ENCODE measurements around the gene AHCYL1.

The AHCYL1 gene

DNA sequence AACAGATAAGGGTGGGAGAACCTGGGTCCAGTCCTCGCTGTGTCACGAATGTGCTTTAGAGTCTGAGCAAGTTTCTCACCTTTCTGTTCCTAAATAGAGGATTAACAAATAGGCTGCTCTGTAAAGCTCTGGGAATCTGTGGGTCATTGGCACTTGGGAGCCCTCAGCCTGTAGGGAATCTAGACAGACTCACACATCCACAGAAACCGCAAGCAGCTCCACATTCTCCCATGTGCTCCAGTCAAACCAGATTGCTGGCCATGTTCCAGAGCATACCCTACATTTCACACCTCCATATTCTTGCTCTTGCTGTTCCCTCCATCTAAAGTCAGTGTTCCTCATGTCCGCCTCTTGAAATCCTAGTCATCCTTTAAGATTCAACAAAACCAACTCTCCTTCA lies 7.8 kb upstream of the AHCYL1 start:
- peak overlapping the region; percentile 65 for H3K4me3 ChIP-seq (ENCODE audit: low read length)
- peak overlapping the region; percentile 80 for H3K9ac ChIP-seq (ENCODE audit: low read length)
- no peaks in the 10 kb centered on the region for H3K36me3 ChIP-seq (ENCODE audit: control insufficient read depth, insufficient read depth, low read length, severe bottlenecking)
- H3K4me1 ChIP-seq (ENCODE audit: control insufficient read depth, insufficient read depth, low read length) = peaks cover 65% of the 10 kb centered on the region
- H3K9me3 ChIP-seq (ENCODE audit: control insufficient read depth, low read length) = no peaks in the 10 kb centered on the region
- no peaks in the 10 kb centered on the region for H3K27me3 ChIP-seq (replicated peaks; ENCODE audit: control insufficient read depth, insufficient read depth, low read length)
- no peak for DNase-seq (ENCODE audit: low read depth)

DNA sequence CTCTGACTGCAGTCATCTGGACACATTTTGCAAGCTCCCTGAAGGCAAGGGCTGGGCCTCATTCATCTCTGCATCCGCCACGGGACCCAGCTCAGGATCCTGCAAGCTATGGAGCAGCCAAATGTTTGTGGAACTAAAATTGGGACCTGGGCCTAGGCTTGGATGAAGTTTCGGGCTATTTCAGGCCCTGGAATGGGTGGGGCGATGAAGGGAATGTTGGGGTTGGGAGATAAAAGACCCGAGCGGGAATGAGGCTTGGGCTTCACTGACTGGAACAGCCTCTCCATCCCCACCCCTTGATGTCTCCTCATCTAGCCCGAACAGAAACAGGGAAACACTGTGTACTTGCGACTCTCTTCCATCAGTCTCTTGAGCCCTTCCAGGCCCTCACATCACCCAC lies 7.3 kb upstream of the AHCYL1 start:
- no peaks in the 10 kb centered on the region for H3K36me3 ChIP-seq (ENCODE audit: control insufficient read depth, insufficient read depth, low read length, severe bottlenecking)
- DNase-seq (ENCODE audit: low read depth) = no peak
- H3K9me3 ChIP-seq (ENCODE audit: control insufficient read depth, low read length) = no peaks in the 10 kb centered on the region
- peaks cover 70% of the 10 kb centered on the region for H3K4me1 ChIP-seq (ENCODE audit: control insufficient read depth, insufficient read depth, low read length)
- no peaks in the 10 kb centered on the region for H3K27me3 ChIP-seq (replicated peaks; ENCODE audit: control insufficient read depth, insufficient read depth, low read length)
- peak overlapping the region; percentile 65 for H3K4me3 ChIP-seq (ENCODE audit: low read length)
- peak overlapping the region; percentile 80 for H3K9ac ChIP-seq (ENCODE audit: low read length)

DNA sequence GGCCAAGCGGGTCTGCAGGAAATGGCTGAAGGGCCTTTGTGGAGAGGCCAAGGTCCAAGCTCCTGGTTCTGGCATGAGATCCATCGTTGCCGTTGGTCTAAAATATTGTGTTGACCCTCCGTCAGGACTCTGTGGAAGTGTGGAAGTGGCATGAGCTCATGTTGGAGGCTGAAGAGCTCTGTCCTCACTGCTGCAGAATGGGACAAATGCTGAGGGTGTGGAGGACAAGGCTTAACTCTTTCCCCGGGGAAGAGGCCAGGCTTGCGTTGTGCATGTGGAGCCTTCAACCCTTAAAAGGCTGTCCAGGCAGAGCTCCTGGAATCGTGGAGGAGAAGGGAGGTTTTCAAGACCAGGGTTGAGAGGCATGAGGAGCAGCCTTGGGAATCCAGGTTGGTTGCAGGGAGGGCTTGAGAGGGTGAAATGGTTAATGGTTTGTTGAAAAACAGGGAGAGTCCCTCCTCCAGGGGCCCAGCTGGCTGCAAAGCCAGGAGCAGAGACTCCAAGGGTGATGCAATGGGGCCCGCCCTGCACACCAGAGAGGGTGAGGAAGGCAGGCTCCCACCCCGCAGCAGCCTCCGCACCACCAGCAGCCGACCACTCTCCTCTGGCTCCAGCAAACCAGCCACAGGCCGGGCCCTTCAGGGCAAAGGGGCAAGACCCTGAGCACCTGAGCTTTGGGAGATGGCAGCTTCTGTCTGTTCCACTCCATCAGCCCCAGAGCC lies 6.7 kb upstream of the AHCYL1 start:
- Histone ChIP-seq H3K36me3 (ENCODE audit: control insufficient read depth, insufficient read depth, low read length, severe bottlenecking) (no peaks in the 10 kb centered on the region), H3K9me3 (ENCODE audit: control insufficient read depth, low read length) (no peaks in the 10 kb centered on the region)

DNA sequence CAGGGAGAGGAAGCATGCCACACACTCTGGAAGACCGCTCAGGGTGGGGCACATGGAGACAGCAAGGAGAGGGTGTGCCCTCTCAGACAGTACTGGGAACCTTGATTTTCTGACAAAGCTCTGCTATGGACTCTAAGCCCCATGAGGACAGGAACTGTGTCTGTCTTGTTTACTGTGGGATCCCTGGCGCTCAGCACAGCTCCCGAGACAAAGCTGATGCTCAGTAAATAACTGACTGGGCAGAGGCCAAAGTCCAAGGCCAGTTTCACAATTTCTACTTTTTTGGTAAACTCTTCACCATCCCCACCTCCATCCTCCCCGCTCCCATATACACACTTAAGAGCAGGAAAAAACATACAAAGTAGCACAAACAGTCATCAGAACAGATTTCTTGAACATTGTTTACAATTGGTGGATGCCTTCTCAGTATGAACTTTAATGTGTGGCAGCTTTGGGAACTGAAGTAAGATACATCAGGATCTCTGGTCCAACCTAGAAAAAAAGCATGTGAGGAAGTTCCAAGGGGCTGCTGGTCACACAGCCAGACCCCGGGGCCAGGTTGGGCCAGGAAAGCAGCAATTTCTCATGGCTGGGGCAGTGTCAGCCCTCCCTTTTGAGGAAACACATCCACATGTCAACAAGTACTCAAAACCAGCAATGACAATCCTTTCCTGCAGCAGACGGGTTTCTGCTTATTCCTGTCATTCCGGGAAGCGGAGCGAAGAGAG lies 5.6 kb upstream of the AHCYL1 start:
- peak; percentile 25 for DNase-seq (ENCODE audit: low read depth)
- H3K4me3 ChIP-seq (ENCODE audit: low read length) = peak overlapping the region; percentile 6
- no peaks in the 10 kb centered on the region for H3K27me3 ChIP-seq (replicated peaks; ENCODE audit: control insufficient read depth, insufficient read depth, low read length)
- H3K9me3 ChIP-seq (ENCODE audit: control insufficient read depth, low read length) = no peaks in the 10 kb centered on the region
- H3K4me1 ChIP-seq (ENCODE audit: control insufficient read depth, insufficient read depth, low read length) = peaks cover 87% of the 10 kb centered on the region
- no peaks in the 10 kb centered on the region for H3K36me3 ChIP-seq (ENCODE audit: control insufficient read depth, insufficient read depth, low read length, severe bottlenecking)
- peak overlapping the region; percentile 80 for H3K9ac ChIP-seq (ENCODE audit: low read length)

More for the DNA sequence above, 6.7 kb upstream of the AHCYL1 start:
- peak overlapping the region; percentile 80 for H3K9ac ChIP-seq (ENCODE audit: low read length)
- DNase-seq (ENCODE audit: low read depth) = peak; percentile 46
- H3K4me3 ChIP-seq (ENCODE audit: low read length) = peak overlapping the region; percentile 65
- H3K27me3 ChIP-seq (replicated peaks; ENCODE audit: control insufficient read depth, insufficient read depth, low read length) = no peaks in the 10 kb centered on the region
- peaks cover 76% of the 10 kb centered on the region for H3K4me1 ChIP-seq (ENCODE audit: control insufficient read depth, insufficient read depth, low read length)

DNA sequence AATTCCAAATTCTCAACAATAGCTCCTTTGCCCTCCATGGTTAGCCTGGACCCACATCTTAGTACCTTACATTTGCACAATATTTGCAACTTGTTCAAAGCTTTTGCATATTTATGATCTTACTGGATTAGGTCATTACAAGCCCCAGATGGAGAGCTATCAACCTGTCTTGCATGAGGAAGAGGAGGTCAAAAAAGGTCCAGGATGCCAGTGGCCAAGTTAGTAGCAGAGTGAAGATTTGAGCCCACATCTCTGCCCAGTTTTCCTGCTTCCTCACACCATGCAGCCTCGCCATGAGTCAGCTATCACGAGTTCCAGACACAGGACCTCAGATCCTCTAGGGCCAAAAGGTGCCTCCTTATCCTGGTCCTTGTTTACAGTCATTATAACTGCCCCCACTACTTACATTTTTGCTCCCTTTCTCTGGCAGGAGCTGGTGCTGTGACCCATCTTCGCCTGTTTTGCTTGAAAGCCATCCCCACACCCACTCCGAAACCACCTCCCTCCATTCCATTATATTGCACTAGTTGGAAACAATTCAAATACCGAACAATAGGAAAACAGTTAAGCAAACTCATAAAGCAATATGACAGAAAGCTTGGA lies 5.0 kb upstream of the AHCYL1 start:
- DNase-seq (ENCODE audit: low read depth) = peak; percentile 55
- Histone ChIP-seq H3K9ac (ENCODE audit: low read length) (peak overlapping the region; percentile 80), H3K27me3 (replicated peaks; ENCODE audit: control insufficient read depth, insufficient read depth, low read length) (no peaks in the 10 kb centered on the region), H3K36me3 (ENCODE audit: control insufficient read depth, insufficient read depth, low read length, severe bottlenecking) (no peaks in the 10 kb centered on the region), H3K4me1 (ENCODE audit: control insufficient read depth, insufficient read depth, low read length) (peaks cover 91% of the 10 kb centered on the region), H3K4me3 (ENCODE audit: low read length) (peak overlapping the region; percentile 6), H3K9me3 (ENCODE audit: control insufficient read depth, low read length) (no peaks in the 10 kb centered on the region)

DNA sequence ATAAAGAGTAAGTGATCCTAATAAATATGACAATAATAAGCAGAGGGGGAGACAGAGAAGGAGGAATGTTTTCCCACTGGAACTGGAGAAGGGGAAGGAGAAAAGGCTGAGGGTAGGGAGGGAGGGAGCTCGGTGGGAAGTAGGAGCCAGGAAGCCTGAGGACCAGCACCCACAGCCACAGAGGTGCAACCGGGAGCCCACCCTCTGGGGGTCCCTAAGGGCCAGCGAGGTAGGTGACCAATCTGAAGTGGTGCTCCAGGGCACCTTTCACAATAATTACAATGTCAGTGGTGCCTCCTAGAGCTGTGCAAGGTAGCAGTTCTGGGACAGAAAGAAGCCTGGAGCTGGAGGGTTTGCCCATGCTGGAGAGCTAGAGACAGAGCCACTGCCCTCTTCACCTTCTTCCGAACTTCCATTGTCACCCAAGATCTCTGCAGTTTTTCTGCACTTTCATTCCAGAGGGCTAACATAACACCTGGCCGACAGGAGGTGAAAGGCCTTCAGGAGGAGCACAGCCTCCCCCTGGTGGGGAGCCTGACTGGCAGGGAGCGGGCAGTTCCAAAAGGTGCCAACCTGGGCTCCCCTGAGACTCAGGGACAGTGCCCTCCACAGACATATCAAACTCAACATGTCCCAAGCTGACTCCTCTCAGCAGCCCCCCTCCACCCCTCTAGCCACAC lies 4.1 kb upstream of the AHCYL1 start:
- H3K9ac ChIP-seq (ENCODE audit: low read length) = peak overlapping the region; percentile 80
- H3K4me3 ChIP-seq (ENCODE audit: low read length) = peak overlapping the region; percentile 6
- no peak for DNase-seq (ENCODE audit: low read depth)
- no peaks in the 10 kb centered on the region for H3K27me3 ChIP-seq (replicated peaks; ENCODE audit: control insufficient read depth, insufficient read depth, low read length)
- H3K36me3 ChIP-seq (ENCODE audit: control insufficient read depth, insufficient read depth, low read length, severe bottlenecking) = no peaks in the 10 kb centered on the region
- peaks cover 83% of the 10 kb centered on the region for H3K4me1 ChIP-seq (ENCODE audit: control insufficient read depth, insufficient read depth, low read length)
- no peaks in the 10 kb centered on the region for H3K9me3 ChIP-seq (ENCODE audit: control insufficient read depth, low read length)

DNA sequence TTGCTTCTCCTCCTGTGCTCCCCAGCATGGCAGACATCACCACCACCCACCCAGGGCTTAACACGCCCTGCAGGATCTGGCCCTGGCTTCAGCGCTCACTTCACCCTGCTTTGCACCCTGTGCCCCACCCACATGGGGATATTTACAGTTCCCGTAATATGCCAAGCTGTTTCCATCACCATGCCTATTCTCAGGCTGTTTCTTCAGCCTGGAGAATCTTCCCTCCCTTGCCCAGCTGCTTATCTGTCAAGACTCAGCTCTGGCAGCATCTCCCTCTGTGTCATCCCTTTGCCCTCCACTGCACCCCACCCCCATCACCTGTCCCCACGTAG lies 3.6 kb upstream of the AHCYL1 start:
- no peak for DNase-seq (ENCODE audit: low read depth)
- H3K36me3 ChIP-seq (ENCODE audit: control insufficient read depth, insufficient read depth, low read length, severe bottlenecking) = no peaks in the 10 kb centered on the region
- no peak overlapping the region for H3K4me3 ChIP-seq (ENCODE audit: low read length)
- no peaks in the 10 kb centered on the region for H3K27me3 ChIP-seq (replicated peaks; ENCODE audit: control insufficient read depth, insufficient read depth, low read length)
- H3K4me1 ChIP-seq (ENCODE audit: control insufficient read depth, insufficient read depth, low read length) = peaks cover 83% of the 10 kb centered on the region
- no peaks in the 10 kb centered on the region for H3K9me3 ChIP-seq (ENCODE audit: control insufficient read depth, low read length)
- H3K9ac ChIP-seq (ENCODE audit: low read length) = peak overlapping the region; percentile 80

DNA sequence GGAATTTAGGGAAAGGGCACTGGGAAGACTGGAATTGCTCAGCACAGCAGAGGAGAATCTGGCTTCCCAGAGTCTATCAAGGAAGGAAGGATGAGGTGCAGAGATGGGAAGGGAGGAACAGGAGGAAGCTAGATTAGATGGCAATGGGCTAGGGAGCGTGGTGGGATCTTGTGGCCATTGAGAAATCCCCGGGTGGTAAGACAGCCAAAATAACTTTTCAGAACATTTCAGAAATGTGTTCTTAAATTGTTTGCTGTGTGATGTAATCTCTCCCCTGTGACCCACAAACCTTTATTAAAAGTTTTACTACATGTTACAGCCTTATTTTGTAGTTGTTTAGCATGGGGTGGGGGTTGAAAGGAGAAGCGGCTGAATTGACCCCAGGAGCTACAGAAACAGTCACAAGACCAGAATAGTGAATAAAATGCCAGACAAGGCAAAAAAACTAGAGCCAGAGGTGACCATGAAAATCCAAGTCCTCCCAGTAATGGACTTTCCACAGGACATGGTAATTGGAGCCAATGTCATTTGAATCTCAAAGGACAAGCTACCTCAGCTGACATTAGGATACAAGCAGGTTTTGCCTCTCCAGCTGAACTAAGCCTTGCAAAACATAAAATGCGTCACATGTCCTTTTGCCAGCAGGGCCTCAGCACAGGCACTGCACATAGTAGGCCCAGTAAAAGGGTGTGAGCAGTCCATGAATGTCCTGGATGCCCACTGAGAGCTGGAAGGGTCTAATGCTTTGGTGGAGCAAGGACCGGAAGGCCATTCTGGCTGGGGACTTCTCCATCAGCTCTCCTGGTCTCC lies 980 bp upstream of the AHCYL1 start:
- peak overlapping the region; percentile 90 for H3K4me3 ChIP-seq (ENCODE audit: low read length)
- H3K4me1 ChIP-seq (ENCODE audit: control insufficient read depth, insufficient read depth, low read length) = peaks cover 83% of the 10 kb centered on the region
- no peaks in the 10 kb centered on the region for H3K27me3 ChIP-seq (replicated peaks; ENCODE audit: control insufficient read depth, insufficient read depth, low read length)
- H3K36me3 ChIP-seq (ENCODE audit: control insufficient read depth, insufficient read depth, low read length, severe bottlenecking) = peaks cover 5% of the 10 kb centered on the region
- peak; percentile 66 for DNase-seq (ENCODE audit: low read depth)
- H3K9ac ChIP-seq (ENCODE audit: low read length) = peak overlapping the region; percentile 95
- H3K9me3 ChIP-seq (ENCODE audit: control insufficient read depth, low read length) = no peaks in the 10 kb centered on the region

DNA sequence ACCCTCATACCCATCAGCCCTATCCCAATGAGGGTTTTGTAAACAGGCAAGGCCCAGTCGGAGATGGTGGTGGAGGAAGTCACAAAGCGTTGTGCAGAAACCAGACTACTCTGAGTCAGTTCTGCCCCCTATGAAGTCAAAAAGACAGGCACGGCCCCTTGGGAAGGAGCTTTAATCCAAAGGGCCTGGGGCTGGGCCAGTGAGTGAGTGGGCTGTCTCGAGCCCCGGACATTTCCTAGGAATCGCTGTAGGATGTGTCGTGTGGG lies 442 bp upstream of the AHCYL1 start:
- H3K4me1 ChIP-seq (ENCODE audit: control insufficient read depth, insufficient read depth, low read length) = peaks cover 78% of the 10 kb centered on the region
- no peaks in the 10 kb centered on the region for H3K9me3 ChIP-seq (ENCODE audit: control insufficient read depth, low read length)
- peaks cover 7% of the 10 kb centered on the region for H3K36me3 ChIP-seq (ENCODE audit: control insufficient read depth, insufficient read depth, low read length, severe bottlenecking)
- DNase-seq (ENCODE audit: low read depth) = no peak
- H3K27me3 ChIP-seq (replicated peaks; ENCODE audit: control insufficient read depth, insufficient read depth, low read length) = no peaks in the 10 kb centered on the region
- peak overlapping the region; percentile 90 for H3K4me3 ChIP-seq (ENCODE audit: low read length)
- peak overlapping the region; percentile 95 for H3K9ac ChIP-seq (ENCODE audit: low read length)

DNA sequence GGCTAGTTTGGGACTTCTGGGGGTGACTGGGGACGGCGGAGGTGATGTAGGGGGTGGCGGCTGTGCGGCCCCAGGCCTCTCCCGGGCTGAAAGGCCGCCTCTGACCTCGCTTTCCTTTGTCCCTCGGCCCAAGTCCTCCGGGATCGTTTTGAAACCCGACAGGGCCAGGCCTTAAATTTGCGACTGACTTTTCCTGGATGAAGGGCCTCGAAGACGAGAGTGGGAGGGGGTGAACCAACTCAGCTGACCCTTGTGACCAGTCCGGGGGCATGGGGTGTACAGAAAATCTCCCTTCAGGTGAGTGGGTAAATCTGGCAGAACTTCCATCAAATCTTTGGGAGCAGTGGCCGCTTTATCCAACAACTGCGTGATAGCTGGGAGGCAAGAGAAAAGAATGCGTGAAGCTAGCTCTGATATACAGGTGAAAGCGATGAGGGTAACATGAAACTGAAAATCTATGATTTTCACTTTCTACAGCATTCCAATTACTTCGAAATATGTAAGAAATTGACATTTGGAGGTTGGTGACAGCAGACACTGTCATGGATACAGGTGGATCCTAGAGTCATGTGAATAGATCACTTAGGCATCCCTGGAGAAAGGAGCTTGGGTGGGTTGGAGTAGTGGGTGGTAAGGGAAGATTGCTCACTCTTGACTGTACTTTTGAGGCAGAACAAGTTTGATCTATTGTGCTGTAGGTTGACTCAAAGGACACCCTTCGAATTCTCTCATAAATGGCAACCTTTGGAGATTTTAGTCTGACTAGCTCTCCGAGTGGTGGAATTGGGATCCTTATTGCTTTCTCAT lies 885 bp downstream of the AHCYL1 start:
- peaks cover 76% of the 10 kb centered on the region for H3K4me1 ChIP-seq (ENCODE audit: control insufficient read depth, insufficient read depth, low read length)
- no peaks in the 10 kb centered on the region for H3K27me3 ChIP-seq (replicated peaks; ENCODE audit: control insufficient read depth, insufficient read depth, low read length)
- H3K4me3 ChIP-seq (ENCODE audit: low read length) = peak overlapping the region; percentile 90
- DNase-seq (ENCODE audit: low read depth) = peak; percentile 40
- H3K9me3 ChIP-seq (ENCODE audit: control insufficient read depth, low read length) = no peaks in the 10 kb centered on the region
- peak overlapping the region; percentile 95 for H3K9ac ChIP-seq (ENCODE audit: low read length)
- peaks cover 16% of the 10 kb centered on the region for H3K36me3 ChIP-seq (ENCODE audit: control insufficient read depth, insufficient read depth, low read length, severe bottlenecking)

Data from adipocyte (in vitro differentiated cells).